ENCODE results near the gene MALSU1.

Gene MALSU1

DNA sequence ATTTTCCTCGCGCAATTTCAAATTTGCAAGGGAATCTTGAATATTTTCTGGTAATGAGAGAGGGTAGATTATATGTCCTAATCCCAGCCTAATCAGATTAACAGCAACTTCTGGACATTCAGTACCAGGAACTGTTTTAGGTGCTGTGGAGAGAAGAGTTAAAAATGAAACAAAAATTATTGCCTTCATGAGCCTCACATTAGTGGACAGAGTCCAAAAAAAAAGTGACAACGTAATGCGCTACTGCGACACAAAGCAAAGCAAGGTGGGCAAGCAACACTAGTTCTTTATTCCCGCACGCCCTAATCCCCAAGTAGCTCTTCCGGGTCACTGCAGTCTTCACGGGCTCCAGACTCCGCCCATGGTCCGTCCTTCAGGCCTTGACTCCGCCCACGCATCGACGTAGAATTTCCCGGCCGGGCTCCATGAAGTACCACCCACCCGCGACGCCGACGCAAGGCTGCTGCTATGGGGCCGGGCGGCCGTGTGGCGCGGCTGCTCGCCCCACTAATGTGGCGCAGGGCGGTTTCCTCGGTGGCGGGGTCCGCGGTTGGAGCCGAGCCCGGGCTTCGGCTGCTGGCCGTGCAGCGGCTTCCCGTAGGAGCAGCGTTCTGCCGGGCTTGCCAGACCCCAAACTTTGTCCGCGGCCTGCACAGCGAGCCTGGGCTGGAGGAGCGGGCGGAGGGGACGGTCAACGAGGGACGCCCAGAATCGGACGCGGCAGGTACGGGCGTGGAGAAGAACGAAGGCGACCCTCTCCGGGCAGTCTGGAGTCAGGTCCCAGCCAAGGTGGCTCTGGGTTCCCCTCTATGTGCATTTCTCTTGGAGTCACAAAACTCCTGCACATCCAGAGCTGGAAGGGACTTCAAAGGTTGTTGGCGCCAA is at the start of gene MALSU1:
MALSU1 (plus strand) TSS at position 455 of the 885 bp plus-strand sequence; CDS start at position 469, 14 bp downstream.
- in situ Hi-C loops (cut with MboI; ENCODE audit: low sequenced_read_pairs) = no loop called here

DNA sequence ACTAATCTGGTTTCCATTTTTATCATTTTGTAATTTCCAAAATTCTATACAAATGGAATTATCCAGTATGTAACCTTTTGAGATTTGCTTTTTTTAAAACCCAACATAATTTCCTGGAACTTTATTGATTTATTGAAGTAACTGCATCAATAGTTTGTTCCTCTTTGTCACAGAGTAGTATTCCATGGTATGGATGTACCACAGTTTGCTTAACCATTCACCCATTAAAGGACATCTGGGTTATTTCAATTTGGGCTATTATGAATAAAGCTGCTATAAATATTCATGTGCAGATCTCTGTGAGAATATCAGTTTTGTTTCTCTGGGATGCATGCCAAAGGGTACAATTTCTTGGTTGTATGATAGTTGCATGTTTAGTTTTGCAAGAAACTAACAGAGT is 49.7 kb upstream of the MALSU1 start:
- in situ Hi-C loops (cut with MboI; ENCODE audit: low sequenced_read_pairs) = no loop called here

DNA sequence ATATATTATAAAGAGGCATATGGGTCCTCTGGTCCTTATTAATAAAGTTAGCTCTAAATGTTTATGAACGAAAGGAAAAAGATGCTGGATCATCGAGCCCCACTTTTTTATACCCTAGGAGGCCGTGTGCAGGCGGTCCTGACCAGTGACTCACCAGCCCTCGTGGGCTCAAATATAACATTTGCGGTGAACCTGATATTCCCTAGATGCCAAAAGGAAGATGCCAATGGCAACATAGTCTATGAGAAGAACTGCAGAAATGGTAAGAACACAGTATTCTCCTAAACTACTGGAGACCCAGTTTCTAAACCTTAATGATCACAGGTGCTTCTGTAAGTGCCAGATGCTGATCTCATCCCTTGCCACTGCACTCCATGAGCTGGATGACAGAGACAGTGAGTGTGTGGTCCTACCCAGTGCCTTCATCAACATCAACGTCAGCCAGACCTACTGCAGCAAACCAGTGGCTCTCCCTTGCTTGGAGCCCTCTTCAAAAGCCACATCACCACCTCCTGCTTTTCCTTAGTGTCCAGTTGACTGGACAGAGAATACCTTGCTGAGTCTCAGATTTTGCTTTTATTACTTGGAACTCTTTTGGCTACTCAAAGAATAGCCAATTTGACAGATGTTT is 45.0 kb upstream of the MALSU1 start:
- in situ Hi-C loops (cut with MboI; ENCODE audit: low sequenced_read_pairs) = loop anchor here (25.0 kb wide), 1 partner anchor 458 kb away; the partner anchor contains the start of gene STK31

DNA sequence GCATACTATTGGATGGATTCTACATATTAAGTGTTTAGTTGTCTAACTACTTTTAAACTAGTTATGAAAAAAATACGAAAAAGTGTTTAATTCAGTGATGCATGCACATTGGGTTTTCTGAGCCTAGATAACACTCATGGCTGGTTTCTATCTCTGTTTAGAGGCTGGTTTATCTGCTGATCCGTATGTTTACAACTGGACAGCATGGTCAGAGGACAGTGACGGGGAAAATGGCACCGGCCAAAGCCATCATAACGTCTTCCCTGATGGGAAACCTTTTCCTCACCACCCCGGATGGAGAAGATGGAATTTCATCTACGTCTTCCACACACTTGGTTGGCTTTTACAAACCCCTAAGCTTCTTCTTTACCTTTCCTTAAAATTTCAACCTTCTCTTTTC is 42.4 kb upstream of the MALSU1 start:
- in situ Hi-C loops (cut with MboI; ENCODE audit: low sequenced_read_pairs) = loop anchor here (25.0 kb wide), 1 partner anchor 456 kb away; the partner anchor contains the start of gene STK31

DNA sequence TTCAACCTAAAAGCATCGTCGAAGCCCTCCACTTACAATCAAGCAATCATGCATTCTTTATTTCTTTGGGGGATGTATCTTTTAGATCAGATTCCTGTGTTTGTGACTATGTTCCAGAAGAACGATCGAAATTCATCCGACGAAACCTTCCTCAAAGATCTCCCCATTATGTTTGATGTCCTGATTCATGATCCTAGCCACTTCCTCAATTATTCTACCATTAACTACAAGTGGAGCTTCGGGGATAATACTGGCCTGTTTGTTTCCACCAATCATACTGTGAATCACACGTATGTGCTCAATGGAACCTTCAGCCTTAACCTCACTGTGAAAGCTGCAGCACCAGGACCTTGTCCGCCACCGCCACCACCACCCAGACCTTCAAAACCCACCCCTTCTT is 38.8 kb upstream of the MALSU1 start:
- in situ Hi-C loops (cut with MboI; ENCODE audit: low sequenced_read_pairs) = loop anchor here (25.0 kb wide), 1 partner anchor 452 kb away; the partner anchor contains the start of gene STK31

DNA sequence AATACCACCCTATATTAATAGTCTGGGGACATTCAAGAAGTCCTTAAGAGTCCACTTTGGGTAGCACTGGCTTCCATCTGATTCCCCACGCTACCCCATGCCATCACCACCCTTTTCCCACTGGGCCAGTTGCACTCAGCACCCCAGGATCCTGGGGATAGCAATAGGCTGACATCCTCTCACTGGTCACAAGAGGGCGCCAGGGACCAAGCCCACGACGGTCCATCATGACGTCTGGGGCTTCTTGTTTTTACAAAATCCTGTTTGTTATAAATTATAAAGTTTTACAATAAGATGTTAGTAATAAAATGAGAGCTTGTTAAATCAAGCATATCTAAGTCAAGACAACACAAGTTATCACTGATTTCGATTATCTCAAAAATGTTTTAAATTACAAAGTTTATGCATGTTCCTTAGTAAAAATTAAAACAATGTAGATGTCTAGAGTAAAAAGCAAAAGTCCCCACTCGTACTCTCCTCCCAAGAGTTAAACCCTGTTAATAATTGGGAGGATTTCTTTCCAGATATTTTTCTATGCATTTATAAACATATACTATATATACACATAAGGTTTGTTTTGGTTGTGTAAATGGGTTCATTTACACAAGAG is 37.2 kb upstream of the MALSU1 start:
- in situ Hi-C loops (cut with MboI; ENCODE audit: low sequenced_read_pairs) = loop anchor here (25.0 kb wide), 1 partner anchor 450 kb away; the partner anchor contains the start of gene STK31

DNA sequence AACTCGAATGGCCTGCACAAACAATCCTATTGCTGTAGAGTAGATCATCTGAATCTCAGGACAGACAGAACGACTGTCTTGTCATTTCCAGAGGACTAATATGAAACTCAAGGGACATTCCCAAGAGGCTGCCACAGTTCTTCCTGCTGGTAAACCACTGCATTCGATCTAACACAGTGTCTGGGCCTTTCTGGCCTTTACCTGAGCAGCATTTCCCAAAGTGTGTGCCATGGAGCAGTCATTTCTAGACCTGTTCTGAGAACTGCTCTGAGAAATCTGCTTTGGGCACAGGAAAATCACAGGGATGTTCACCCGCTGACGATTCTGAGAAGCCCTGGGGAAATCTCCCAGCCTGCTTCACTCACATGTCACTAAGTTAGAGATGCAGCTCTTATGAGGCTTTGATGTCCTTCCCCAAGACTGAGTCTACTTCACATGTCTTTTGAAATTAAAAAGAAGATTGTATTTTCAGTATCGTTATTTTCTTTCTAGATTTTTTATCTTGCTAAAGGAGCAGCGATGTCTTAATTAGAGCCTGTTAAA is 34.2 kb upstream of the MALSU1 start:
- in situ Hi-C loops (cut with MboI; ENCODE audit: low sequenced_read_pairs) = loop anchor here (25.0 kb wide), 1 partner anchor 447 kb away; the partner anchor contains the start of gene STK31

DNA sequence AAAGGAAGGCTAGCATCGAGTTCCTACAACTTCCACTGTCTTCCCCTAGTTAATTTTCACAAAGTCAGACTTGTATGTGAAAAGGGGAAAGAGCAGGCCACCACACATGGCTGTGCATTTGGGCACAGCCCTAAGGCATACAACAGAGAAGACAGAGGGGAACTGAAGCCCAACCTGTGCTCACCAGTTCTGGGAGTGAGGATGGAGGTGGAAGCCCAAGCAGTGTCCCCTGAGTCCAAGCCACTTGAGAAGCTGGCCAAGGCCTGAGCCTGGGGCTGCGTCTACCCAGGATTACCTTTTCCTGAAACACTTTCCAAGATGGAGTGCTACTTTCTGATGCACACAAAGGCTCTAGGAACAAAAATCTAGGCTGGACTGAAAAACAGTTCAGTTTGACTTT is 32.2 kb upstream of the MALSU1 start:
- in situ Hi-C loops (cut with MboI; ENCODE audit: low sequenced_read_pairs) = loop anchor here (25.0 kb wide), 1 partner anchor 445 kb away; the partner anchor contains the start of gene STK31

DNA sequence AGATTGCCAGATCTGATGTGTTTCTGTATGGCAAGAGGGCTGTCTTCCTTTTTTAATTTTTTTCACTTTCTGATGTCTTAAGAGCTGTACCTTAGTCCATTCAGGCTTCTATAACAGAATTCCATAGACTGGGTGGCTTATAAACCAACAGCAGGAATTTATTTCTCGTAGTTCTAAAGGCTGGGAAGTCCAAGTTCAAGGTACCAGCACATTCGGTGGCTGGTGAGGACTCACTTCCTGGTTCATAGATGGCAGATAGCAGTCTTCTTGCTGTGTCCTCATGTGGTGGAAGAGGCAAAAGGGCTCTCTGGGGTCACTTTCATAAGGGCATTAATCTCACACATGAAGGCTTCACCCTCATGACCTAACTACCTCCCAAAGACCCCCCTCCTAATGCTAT is 31.8 kb upstream of the MALSU1 start:
- in situ Hi-C loops (cut with MboI; ENCODE audit: low sequenced_read_pairs) = loop anchor here (25.0 kb wide), 1 partner anchor 445 kb away; the partner anchor contains the start of gene STK31

DNA sequence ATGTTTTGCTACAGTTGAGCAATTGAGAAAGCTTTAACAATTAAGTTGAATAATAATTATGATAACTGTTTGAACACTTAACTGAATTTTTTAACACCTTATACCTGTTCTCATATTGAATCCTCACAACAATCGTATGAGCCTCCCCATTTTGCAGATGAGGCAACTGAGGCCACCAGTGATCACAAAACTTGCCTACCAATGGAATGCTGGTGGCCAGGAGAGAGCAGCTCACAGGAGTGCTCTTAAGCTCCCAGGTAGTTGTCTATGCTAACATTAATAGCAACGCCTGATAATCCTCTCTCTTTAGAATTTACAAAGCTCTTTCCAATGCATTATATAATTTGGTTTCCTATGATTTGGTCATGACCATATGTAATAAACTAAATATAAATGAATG is 31.0 kb upstream of the MALSU1 start:
- in situ Hi-C loops (cut with MboI; ENCODE audit: low sequenced_read_pairs) = loop anchor here (25.0 kb wide), 1 partner anchor 444 kb away; the partner anchor contains the start of gene STK31

DNA sequence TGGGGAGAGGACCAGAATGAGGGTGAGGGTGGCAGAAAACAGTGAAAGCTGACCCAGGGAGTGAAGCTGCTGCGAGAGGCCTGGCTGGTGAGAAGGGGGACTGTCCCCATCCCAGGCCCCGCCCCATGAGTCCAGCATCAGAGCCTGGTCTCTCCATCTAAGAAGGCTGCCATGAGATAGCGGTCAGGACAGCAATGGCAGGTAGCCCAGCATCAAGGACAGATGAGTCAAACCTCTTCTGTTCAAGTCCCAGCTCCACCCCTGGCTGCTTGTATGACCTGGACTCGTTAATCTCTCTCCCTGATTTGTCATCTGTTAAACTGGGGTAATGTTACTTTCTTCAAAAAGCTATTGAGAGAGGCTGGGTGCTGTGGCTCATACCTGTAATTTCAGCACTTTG is 30.4 kb upstream of the MALSU1 start:
- in situ Hi-C loops (cut with MboI; ENCODE audit: low sequenced_read_pairs) = loop anchor here (25.0 kb wide), 1 partner anchor 444 kb away; the partner anchor contains the start of gene STK31

DNA sequence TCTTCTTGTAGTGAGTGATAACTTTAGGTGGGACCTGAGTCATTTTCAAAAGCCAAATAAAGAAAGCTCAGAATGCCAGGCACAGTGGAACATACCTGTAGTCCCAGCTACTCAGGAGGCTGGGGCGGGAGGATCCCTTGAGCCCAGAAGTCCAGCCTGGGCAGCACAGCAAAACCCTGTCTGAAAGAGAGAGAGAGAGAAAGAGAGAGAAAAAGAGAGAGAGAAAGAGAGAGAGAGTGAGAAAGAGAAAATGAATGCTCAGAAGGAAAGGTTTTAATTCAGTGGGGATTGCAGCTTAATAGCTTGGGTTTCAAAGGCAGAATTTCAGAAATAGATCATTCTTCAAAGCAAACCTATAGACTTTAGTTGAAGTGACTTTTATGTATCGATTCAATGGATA is 26.9 kb upstream of the MALSU1 start:
- in situ Hi-C loops (cut with MboI; ENCODE audit: low sequenced_read_pairs) = loop anchor here (25.0 kb wide), 1 partner anchor 440 kb away; the partner anchor contains the start of gene STK31

DNA sequence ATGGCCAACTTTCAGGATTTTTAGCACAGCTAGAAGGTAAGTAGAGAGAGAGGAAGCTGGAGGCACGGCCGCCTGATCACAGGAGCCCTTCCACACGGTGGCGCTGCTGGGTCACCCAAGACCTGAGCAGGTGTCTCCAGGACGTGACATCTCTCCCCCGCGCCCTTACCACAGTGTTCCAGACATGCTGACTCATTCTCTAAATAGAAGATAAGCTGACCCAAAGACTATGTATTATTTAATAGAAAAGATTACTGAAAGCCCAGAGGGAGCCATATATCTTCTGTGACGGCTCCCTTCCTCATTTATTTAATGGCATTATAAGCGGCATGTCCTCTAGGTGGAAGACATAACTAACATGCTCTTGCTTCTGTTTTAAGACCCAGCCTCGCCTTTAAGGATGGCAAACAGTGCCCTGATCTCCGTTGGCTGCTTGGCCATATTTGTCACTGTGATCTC is 26.0 kb upstream of the MALSU1 start:
- in situ Hi-C loops (cut with MboI; ENCODE audit: low sequenced_read_pairs) = loop anchor here (25.0 kb wide), 1 partner anchor 439 kb away; the partner anchor contains the start of gene STK31

DNA sequence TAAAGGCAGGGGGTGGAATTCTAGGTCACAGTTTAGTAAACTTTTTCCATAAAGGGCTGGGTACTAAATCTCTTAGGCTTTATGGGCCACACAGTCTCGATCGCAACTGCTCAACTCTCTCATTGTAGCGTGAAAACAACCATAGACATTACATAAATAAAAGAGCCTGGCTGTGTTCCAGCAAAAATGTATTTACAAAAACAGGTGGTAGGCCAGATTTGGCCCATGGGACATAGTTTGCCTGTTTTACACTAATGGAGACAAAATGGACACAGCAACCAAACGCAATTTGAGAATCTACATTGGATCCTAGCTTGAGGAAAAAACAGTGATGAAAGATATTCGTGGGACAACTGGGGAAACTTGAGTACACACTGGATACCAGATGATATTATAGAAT is 23.2 kb upstream of the MALSU1 start:
- in situ Hi-C loops (cut with MboI; ENCODE audit: low sequenced_read_pairs) = no loop called here

DNA sequence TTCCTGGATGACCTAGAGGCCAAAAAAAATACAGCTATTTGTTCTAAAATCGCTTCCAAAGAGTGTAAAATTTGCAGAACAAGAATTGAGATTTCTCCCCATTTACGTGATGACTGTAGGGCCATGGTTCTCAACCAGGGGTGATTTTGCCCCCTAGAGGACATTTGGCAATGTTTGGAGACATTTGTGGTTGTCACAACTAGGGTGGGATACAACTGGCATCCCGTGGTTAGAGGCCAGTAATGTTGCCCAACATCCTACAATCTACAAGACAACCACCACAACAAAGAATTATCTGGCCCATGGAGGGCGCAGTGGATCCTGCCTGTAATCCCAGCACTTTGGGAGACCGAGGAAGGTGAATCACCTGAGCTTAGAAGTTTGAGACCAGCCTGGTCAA is 22.8 kb upstream of the MALSU1 start:
- in situ Hi-C loops (cut with MboI; ENCODE audit: low sequenced_read_pairs) = no loop called here

DNA sequence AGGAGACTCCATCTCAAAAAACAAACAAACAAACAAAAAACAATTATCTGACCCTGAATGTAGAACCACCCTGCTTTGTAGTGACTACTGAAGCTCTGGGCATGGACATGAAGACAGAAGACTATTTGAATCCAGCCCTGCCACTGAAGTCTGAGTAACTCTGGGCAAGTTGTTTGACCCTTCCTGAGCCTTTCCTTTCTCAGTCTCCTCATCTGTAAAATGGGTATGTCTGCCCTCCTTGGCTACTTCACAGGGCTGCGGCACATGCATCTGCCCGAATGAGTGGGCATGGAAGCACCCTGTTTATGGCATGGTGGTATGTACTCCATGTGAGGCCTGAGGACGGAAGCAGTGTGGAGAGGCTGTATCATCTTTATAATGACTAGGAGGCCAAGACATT is 22.2 kb upstream of the MALSU1 start:
- in situ Hi-C loops (cut with MboI; ENCODE audit: low sequenced_read_pairs) = no loop called here

DNA sequence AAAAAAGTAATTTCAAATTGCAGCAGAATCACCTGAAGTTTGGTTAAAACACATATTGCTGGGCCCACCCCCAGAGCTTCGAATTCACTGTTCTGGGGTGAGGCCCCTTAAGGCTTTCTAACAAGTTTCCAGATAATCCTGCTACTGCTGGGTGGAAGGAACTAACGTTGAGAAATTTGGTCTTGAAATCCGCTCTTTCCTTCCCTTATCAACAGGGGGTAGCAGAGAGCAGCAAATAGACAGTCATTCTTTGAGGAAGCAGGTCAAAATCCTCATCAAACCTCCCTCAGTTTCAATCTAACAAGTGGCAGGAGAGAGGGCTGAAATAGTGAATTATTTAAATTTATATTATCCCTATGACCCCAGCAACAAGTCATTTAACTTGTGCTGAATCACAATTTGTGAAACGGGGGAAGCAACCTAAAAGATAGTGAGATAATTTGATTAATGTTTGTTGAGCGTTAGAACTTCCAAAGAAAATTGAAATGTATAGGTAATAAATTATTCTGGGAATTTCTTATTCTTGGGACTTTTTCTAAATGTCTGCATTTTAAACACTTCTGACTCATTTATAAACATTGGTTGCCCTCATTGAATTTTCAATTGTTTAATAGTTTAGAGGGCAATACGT is 21.7 kb upstream of the MALSU1 start:
- in situ Hi-C loops (cut with MboI; ENCODE audit: low sequenced_read_pairs) = no loop called here

DNA sequence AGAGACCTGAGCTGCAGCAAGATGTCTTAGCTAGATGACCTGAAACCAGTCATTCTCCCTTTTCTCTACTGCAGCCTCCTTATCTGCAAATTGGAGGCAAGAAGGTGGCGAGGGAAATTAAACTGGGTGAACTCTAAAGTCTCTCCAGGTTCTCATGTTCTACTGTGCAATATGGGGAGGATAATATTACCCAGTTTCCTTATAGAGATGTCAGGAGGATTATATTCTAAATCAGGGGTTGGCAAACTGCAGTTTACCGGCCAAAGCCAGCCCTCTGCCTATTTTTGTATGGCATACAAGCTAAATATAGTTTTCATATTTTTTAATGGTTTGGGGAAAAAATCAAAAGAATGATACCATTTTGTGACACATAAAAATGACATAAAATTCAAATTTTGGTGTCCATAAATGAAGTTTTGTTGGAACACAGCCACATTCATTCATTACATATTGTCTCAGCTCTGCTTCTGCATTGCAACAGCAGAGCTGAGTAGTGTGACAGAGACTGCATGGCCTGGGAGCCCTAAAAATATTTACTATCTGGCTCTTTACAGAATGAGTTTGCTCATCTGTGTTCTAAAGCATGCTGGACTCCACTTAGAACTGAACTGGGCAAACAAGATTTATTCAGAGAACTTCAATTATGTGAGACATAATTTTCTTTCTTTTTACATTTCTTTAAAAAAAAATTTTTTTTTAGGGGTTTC is 19.2 kb upstream of the MALSU1 start:
- in situ Hi-C loops (cut with MboI; ENCODE audit: low sequenced_read_pairs) = no loop called here

DNA sequence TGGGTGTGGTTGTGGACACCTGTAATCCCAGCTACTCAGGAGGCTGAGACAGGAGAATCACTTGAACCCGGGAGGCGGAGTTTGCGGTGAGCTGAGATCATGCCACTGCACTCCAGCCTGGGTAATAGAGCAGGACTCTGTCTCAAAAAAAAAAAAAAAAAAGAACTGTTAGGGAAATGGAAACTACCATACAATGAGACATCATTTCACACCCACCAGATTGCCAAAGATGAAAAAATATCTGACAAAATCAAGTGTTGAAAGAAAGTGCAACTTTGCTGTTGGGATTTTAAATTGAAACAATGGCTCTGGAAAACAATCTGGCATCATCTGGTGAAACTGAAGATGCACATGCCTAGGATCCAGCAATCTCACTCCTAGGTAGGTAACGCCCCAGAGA is 16.1 kb upstream of the MALSU1 start:
- in situ Hi-C loops (cut with MboI; ENCODE audit: low sequenced_read_pairs) = no loop called here

DNA sequence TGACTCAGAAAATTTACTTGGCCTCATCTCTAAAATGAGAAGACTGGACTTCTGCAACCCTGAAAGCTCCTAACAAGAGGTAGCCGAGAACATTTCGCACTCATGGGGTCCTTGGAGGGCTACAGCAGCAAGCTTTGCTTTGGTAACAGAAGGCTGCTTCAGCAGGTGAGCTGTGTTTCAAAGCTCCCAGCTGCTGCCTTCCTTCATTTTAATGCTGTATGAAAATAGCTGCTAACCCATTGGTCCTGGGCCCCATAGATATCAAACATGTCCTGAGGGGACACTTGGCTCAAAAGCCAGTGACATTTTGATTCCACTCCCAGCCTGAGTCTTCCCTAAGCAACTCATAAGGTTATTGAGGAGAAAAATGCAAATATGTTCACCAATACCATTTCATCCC is 14.3 kb upstream of the MALSU1 start:
- in situ Hi-C loops (cut with MboI; ENCODE audit: low sequenced_read_pairs) = no loop called here

Data from HL-60/S4 treated with phorbol 12-myristate 13-acetate at 8.2 ng/mL for 4 days and 3 days (cell line).